ENCODE data around the gene FPR1. TPM values are rescaled to one million over a fixed set of nuclear protein-coding genes. Genes with fewer than 3 reads are reported as not detected.
"Not testable (repeated sequence)": the region's sequence is repeated elsewhere in the genome, so short reads cannot be mapped to it uniquely, and the experiment has no call there.

The FPR1 gene
- total RNA-seq, 1 donor from 2014 or later, result not detected

DNA sequence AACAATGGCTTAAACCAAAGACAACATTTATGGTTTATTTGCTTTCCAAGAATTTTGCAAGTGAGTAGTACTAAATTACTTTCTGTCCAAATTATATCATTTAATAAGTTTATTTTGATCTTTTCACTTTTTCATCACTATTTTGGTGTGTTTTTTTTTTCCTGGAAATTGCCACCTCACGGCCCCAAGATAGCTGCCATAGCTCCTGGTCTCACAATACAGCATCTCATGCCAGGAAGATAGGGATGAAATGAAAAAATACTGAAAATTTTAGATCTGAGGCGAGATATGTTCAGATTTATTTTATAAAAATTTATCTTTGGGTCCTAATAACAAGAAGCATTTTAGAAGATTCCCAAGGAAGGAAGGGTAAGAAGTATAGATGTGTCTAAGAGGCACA, 36.4 kb upstream of the FPR1 start:
- peaks cover 3% of the 10 kb centered on the region for H3K36me3 Mint-ChIP-seq (ENCODE audit: low read depth)
- no peak for DNase-seq (ENCODE audit: low spot score)
- intact Hi-C loops (cut with micrococcal nuclease), result no loop called here
- H3K27ac Mint-ChIP-seq, result no peak overlapping the region
- no peak overlapping the region for H3K4me3 Mint-ChIP-seq (ENCODE audit: low read depth)
- peaks cover 30% of the 10 kb centered on the region for H3K9me3 Mint-ChIP-seq
- H3K27me3 Mint-ChIP-seq (ENCODE audit: low read depth), result no peaks in the 10 kb centered on the region
- no peaks in the 10 kb centered on the region for H3K4me1 Mint-ChIP-seq (ENCODE audit: low read depth)

DNA sequence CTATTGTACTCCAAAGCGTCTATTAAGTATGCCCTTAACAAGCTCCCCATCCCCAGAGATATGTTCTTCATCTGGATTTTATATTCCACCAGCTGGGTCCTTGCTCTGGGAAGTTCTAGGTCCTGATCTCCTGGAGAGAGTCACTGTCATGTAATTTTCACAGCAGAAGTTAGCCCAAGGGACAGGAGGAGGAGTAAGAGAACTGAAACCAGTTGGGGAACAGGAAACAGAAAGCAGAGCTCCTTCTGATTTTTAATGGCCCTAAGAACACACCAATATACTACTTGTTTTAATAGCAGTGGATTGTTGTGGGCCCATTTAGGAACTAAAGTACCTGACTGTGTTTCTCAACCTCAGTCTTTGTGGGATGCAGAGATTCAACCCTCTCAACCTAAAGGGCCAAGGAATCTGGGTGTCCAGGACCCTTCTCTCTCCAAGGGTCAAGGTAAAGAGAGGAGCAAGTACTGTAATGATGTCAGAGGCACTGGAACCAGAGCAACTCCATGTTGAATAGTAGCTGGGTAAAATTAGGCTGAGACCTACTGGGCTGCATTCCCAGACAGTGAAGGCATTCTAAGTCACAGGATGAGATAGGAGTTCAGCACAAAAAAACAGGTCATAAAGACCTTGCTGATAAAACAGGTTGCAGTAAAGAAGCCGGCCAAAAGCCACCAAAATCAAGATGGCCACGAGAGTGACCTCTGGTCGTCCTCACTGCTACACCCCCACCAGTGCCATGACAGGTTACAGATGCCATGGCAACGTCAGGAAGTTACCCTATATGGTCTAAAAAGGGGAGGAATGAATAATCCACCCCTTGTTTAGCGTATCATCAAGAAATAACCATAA, 35.2 kb upstream of the FPR1 start:
- DNase-seq (ENCODE audit: low spot score), result no peak
- Mint-ChIP-seq H3K9me3 (peaks cover 24% of the 10 kb centered on the region), H3K4me1 (ENCODE audit: low read depth) (no peaks in the 10 kb centered on the region), H3K27ac (no peak overlapping the region), H3K27me3 (ENCODE audit: low read depth) (no peaks in the 10 kb centered on the region), H3K4me3 (ENCODE audit: low read depth) (no peak overlapping the region), H3K36me3 (ENCODE audit: low read depth) (peaks cover 3% of the 10 kb centered on the region)
- intact Hi-C loops (cut with micrococcal nuclease), result no loop called here

DNA sequence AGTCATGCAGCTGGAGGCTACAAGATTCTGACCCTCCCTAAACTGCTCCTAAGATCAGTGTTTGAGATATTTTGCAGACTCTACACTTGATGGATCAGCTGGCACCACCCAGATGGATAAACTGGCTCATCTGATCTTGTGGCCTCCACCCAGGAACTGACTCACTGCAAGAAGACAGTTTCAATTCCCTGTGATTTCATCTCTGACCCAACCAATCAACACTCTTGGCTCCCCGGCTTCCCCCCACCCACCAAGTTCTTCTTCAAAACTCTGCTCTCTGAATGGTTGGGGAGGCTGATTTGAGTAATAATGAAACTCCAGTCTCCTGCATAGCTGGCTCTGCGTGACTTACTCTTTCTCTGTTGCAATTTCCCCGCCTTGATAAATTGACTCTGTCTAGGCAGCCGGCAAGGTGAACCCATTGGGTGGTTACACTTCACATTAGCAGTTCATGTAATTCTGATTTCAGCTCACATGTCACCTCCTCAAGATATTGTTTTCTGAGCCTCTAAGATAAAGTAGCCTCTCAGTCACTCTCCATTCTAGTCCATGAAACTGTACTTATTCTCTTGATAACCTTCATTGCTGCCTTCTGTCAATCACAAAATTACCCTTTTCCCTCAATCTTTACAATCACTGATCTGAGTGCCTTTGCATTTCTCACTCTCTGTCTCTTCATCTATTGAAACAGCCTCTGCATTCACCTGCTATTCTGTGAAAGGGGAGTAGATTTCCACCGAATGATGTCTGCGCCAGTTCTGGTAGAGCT, 33.4 kb upstream of the FPR1 start:
- intact Hi-C loops (cut with micrococcal nuclease), result no loop called here
- DNase-seq (ENCODE audit: low spot score), result peak; percentile 40
- Mint-ChIP-seq H3K27me3 (ENCODE audit: low read depth) (no peaks in the 10 kb centered on the region), H3K9me3 (peaks cover 19% of the 10 kb centered on the region), H3K4me1 (ENCODE audit: low read depth) (no peaks in the 10 kb centered on the region), H3K27ac (no peak overlapping the region), H3K36me3 (ENCODE audit: low read depth) (peaks cover 3% of the 10 kb centered on the region), H3K4me3 (ENCODE audit: low read depth) (no peak overlapping the region)

DNA sequence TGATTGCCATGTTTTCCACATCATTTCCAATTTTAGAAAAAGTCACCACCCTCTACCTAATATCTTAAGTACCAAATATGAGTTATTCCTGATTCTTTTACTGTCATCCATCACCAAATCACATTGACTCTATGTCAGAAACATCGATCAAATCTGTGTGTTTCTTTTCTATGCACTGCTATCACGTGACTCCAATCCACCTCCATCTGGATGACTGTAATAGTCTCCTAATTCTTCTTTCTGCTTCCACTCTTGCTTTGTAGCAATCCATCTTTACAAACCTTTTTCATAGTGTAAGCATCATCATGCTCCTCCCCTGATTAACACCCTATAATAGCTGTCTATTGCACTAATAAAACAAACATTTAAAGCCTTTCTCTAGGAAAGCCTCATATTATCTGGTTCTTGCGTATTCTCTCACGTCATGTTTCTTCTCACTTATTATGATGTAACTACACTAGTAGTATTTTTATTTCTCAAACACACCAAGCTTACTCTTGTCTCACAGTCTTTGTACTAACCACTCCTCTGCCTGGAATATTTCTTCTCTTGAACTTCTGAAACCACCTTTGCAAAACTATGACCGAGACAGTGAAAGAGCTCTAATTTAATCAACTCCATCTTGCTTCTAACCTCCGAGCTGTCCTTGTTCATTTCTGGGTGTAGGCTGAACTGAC, 32.6 kb upstream of the FPR1 start:
- H3K4me3 Mint-ChIP-seq (ENCODE audit: low read depth), result no peak overlapping the region
- DNase-seq (ENCODE audit: low spot score), result no peak
- peaks cover 15% of the 10 kb centered on the region for H3K9me3 Mint-ChIP-seq
- no peaks in the 10 kb centered on the region for H3K4me1 Mint-ChIP-seq (ENCODE audit: low read depth)
- intact Hi-C loops (cut with micrococcal nuclease), result no loop called here
- H3K27me3 Mint-ChIP-seq (ENCODE audit: low read depth), result peaks cover under 1% of the 10 kb centered on the region
- H3K27ac Mint-ChIP-seq, result no peak overlapping the region
- peaks cover 3% of the 10 kb centered on the region for H3K36me3 Mint-ChIP-seq (ENCODE audit: low read depth)

DNA sequence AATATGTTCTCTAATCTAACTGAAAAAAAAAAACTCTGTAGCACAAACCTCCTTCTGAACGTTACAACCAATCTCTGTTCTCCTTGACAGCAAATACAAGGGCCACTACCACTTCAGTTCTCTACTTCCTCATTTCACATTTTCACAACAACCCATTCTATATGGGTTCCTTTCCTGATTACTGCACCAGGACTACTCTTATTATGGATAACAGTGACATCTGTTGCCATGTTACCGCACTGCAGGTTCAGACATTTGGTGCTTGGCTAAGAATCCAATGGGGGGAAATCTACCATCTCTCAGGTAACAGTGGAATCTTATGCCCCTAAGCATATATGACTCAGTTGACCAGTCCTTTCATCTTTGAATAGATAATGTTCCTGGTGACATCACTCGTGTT, 31.7 kb upstream of the FPR1 start:
- H3K4me1 Mint-ChIP-seq (ENCODE audit: low read depth), result no peaks in the 10 kb centered on the region
- peaks cover 2% of the 10 kb centered on the region for H3K27me3 Mint-ChIP-seq (ENCODE audit: low read depth)
- no peak for DNase-seq (ENCODE audit: low spot score)
- H3K9me3 Mint-ChIP-seq, result peaks cover 12% of the 10 kb centered on the region
- H3K4me3 Mint-ChIP-seq (ENCODE audit: low read depth), result no peak overlapping the region
- H3K36me3 Mint-ChIP-seq (ENCODE audit: low read depth), result peaks cover 3% of the 10 kb centered on the region
- intact Hi-C loops (cut with micrococcal nuclease), result no loop called here
- H3K27ac Mint-ChIP-seq, result no peak overlapping the region

DNA sequence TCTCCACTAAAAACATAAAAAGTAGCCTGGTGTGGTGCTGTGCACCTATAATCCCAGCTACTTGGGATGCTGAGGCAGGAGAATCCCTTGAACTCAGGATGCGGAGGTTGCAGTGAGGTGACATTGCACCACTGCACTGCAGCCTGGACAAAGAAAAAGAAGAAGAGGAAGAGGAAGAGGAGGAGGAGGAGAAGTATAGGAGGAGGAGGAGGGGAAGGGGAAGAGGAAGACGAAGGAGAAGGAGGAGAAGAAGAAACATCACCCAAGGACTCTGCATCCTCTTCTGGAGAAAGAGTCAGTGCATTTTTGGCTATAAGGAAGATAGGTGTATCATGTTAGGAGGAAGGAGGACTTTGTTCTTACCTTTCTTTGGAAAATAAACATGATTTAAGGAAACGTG, 30.3 kb upstream of the FPR1 start:
- H3K4me3 Mint-ChIP-seq (ENCODE audit: low read depth), result no peak overlapping the region
- H3K4me1 Mint-ChIP-seq (ENCODE audit: low read depth), result peaks cover 6% of the 10 kb centered on the region
- no peaks in the 10 kb centered on the region for H3K36me3 Mint-ChIP-seq (ENCODE audit: low read depth)
- H3K27me3 Mint-ChIP-seq (ENCODE audit: low read depth), result peaks cover 2% of the 10 kb centered on the region
- intact Hi-C loops (cut with micrococcal nuclease), result no loop called here
- no peak overlapping the region for H3K27ac Mint-ChIP-seq
- DNase-seq (ENCODE audit: low spot score), result no peak
- peaks cover 2% of the 10 kb centered on the region for H3K9me3 Mint-ChIP-seq

DNA sequence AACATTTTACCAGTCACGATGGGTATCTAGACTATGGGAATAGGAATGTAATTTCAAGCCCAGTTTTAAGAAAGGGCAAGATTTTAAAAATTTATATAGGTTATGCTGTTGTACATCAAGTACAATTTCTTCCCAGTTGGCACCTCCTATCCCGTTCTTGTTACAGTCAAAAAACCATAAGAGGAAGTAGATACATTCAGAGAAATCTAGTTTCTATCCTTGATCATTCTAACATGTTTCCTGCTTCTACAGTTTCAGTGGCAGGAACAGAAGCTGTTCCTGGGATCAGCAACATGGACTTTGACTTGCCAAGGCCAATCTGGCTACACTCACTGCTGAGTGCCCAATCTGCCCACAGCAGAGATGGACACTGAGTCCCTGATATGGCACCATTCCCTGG, 28.6 kb upstream of the FPR1 start:
- peaks cover 6% of the 10 kb centered on the region for H3K4me1 Mint-ChIP-seq (ENCODE audit: low read depth)
- H3K36me3 Mint-ChIP-seq (ENCODE audit: low read depth), result no peaks in the 10 kb centered on the region
- H3K4me3 Mint-ChIP-seq (ENCODE audit: low read depth), result no peak overlapping the region
- intact Hi-C loops (cut with micrococcal nuclease), result no loop called here
- peaks cover 4% of the 10 kb centered on the region for H3K27me3 Mint-ChIP-seq (ENCODE audit: low read depth)
- no peak overlapping the region for H3K27ac Mint-ChIP-seq
- no peak for DNase-seq (ENCODE audit: low spot score)
- H3K9me3 Mint-ChIP-seq, result no peaks in the 10 kb centered on the region

DNA sequence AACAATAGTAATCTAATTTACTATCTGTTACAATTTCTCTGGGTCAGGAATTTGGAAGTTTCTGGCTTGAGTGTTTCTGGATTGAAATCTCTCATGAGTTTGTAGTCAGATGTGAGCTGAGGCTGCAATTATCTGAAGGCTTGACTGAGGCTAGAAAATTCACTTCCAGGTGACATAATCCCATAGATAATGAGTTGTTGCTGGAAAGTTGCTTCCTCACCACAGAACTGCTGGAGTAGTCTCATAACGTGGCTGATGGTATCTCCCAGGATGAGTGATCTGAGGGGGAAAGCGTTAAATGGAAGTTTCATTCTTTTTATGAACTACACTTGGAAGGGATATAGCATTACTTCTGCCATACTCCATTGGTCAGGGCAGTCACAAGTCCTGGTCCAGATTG, 28.0 kb upstream of the FPR1 start:
- intact Hi-C loops (cut with micrococcal nuclease), result loop anchor here (5.0 kb wide), 1 partner anchor 458 kb away; no protein-coding TSS in a partner anchor
- DNase-seq (ENCODE audit: low spot score), result no peak
- H3K27ac Mint-ChIP-seq, result no peak overlapping the region
- peaks cover 4% of the 10 kb centered on the region for H3K27me3 Mint-ChIP-seq (ENCODE audit: low read depth)
- no peaks in the 10 kb centered on the region for H3K36me3 Mint-ChIP-seq (ENCODE audit: low read depth)
- no peak overlapping the region for H3K4me3 Mint-ChIP-seq (ENCODE audit: low read depth)
- peaks cover 6% of the 10 kb centered on the region for H3K4me1 Mint-ChIP-seq (ENCODE audit: low read depth)
- no peaks in the 10 kb centered on the region for H3K9me3 Mint-ChIP-seq

DNA sequence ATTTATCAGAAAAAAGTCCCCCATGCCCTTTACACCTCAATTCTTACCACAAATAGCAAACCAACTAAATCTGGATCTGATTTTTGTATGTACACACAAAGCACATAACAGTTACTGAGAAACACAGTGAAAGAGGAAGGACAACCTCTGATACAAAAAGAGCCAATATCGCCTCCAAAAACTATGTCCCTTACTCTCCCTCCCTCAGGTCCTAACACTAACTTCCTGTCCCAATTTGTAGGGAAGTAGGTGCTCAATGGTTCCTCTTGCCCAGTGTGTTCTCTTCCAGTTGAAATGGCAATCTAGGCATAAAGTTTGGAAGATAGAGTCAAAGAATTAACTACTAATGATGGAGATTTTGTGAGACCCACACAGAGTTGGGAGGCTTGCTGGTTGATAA, 27.5 kb upstream of the FPR1 start:
- Mint-ChIP-seq H3K4me1 (ENCODE audit: low read depth) (peaks cover 6% of the 10 kb centered on the region), H3K27ac (no peak overlapping the region), H3K4me3 (ENCODE audit: low read depth) (no peak overlapping the region), H3K27me3 (ENCODE audit: low read depth) (peaks cover 4% of the 10 kb centered on the region), H3K36me3 (ENCODE audit: low read depth) (no peaks in the 10 kb centered on the region), H3K9me3 (no peaks in the 10 kb centered on the region)
- DNase-seq (ENCODE audit: low spot score), result no peak
- intact Hi-C loops (cut with micrococcal nuclease), result loop anchor here (5.0 kb wide), 1 partner anchor 458 kb away; no protein-coding TSS in a partner anchor

DNA sequence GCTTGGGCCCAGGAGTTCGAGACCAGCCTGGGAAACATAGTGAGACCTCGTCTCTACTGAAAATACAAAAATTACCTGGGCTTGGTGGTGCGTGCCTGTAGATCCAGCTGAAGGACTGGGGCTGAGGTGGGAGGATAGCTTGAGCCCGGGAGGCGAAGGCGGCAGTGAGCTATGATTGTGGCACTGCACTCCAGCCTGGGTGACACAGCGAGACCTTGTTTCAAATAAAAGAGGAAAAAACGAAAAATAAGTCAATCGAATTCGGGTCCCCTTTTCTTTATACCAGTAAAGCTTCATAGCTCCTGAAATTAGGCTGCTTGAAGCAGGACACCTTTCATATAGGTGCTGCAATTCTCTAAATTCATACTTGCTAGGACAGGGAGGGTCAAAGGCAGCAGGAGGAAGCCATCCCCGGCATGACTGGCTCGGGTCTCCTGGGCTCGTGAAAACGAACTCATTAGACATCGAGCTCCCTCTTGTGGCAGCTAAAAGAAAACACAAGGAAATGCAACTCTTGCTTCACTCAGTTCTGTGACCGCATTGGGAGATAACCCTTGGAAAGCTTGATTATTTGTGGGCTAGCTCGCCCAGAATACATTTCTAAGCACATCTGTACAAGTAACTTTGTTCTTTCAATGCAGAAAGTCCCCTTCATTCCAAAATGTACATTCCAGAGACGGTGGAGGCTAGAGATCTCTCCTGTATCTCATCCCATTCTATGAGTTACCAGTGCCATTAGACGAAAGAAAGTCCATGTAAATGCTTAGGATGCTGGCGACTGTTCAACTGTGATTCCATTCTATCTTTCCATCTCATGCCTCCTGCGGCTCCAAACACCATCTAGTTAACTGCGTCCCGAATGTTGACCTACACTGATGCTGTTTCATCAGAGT, 26.1 kb upstream of the FPR1 start:
- H3K27ac Mint-ChIP-seq, result no peak overlapping the region
- peaks cover 4% of the 10 kb centered on the region for H3K27me3 Mint-ChIP-seq (ENCODE audit: low read depth)

DNA sequence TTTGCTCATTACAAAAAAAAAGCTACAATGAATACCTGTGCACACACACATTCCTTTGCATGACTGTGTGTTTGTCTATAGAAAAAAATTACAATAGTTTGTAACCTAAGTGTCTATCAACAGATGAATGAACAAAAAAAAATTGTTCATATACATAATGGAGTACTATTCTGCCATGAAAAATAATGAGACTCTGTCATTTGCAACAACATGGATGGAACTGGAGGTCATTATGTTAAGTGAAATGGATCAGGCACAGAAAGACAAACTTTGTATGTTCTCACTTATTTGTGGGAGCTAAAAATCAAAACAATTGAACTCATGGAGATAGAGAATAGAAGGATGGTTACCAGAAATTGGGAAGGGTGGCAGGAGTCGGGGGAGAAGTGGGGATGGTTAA, 24.9 kb upstream of the FPR1 start:
- H3K27me3 Mint-ChIP-seq (ENCODE audit: low read depth); H3K4me3 Mint-ChIP-seq (ENCODE audit: low read depth); H3K4me1 Mint-ChIP-seq (ENCODE audit: low read depth); H3K36me3 Mint-ChIP-seq (ENCODE audit: low read depth); H3K9me3 Mint-ChIP-seq; H3K27ac Mint-ChIP-seq; DNase-seq (ENCODE audit: low spot score): not testable (repeated sequence)
- intact Hi-C loops (cut with micrococcal nuclease), result loop anchor here (5.0 kb wide), 1 partner anchor 461 kb away; no protein-coding TSS in a partner anchor

More for the DNA sequence above, 26.1 kb upstream of the FPR1 start:
- H3K4me3 Mint-ChIP-seq (ENCODE audit: low read depth), result no peak overlapping the region
- H3K36me3 Mint-ChIP-seq (ENCODE audit: low read depth), result no peaks in the 10 kb centered on the region
- intact Hi-C loops (cut with micrococcal nuclease), result loop anchor here (5.0 kb wide), 1 partner anchor 459 kb away; no protein-coding TSS in a partner anchor
- no peaks in the 10 kb centered on the region for H3K9me3 Mint-ChIP-seq
- H3K4me1 Mint-ChIP-seq (ENCODE audit: low read depth), result peaks cover 6% of the 10 kb centered on the region
- peak; percentile 12 for DNase-seq (ENCODE audit: low spot score)

DNA sequence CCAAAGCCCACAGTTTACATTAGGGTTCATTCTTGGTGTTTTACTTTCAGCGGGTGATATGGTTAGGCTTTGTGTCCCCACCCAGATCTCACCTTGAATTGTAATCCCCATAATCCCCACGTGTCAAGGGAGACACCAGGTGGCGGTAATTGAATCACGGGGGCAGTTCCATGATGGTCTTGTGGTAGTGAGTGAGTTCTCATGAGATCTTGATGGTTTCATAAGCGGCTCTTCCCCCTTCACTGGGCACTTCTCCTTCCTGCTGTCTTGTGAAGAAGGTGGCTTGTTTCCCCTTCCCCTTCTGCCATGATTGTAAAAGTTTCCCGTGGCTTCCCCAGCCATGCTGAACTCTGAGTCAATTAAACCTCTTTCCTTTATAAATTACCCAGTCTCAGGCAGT, 21.3 kb upstream of the FPR1 start:
- DNase-seq (ENCODE audit: low spot score), result no peak
- Mint-ChIP-seq H3K36me3 (ENCODE audit: low read depth) (no peaks in the 10 kb centered on the region), H3K4me1 (ENCODE audit: low read depth) (peaks cover 5% of the 10 kb centered on the region), H3K27ac (no peak overlapping the region), H3K9me3 (peaks cover 3% of the 10 kb centered on the region), H3K27me3 (ENCODE audit: low read depth) (peaks cover 2% of the 10 kb centered on the region), H3K4me3 (ENCODE audit: low read depth) (no peak overlapping the region)
- intact Hi-C loops (cut with micrococcal nuclease), result no loop called here
